CD4-positive, alpha-beta T cell treated with Interleukin-4 for 1 hour (primary cell): ENCODE data around the gene FAM177B.

Experiments used
- DNase-seq, 2 donors: peaks; one replicate each; pipeline ENCODE4 v3.0.0-alpha.2; 2020 to 2022

The FAM177B gene

GRCh38 chr1:222736972-222737371, at the start of gene FAM177B:
Gene FAM177B (plus strand): TSS chr1:222737202. CDS start chr1:222746546, 9,344 bp downstream.
- DNase-seq = no peak

- no peak for DNase-seq
Observed at GRCh38 chr1:222691016-222691415, 46.0 kb upstream of the FAM177B start.

- DNase-seq = no peak
Observed at GRCh38 chr1:222694927-222695326, 42.1 kb upstream of the FAM177B start.

GRCh38 chr1:222696741-222697140, 40.3 kb upstream of the FAM177B start:
- DNase-seq = no peak

- DNase-seq = no peak
Observed at GRCh38 chr1:222697203-222697602, 39.8 kb upstream of the FAM177B start.

- DNase-seq = no peak
Observed at GRCh38 chr1:222697826-222698225, 39.2 kb upstream of the FAM177B start.

- DNase-seq = no peak
Observed at GRCh38 chr1:222702210-222702609, 34.8 kb upstream of the FAM177B start.

- DNase-seq = no peak
Observed at GRCh38 chr1:222704260-222704659, 32.7 kb upstream of the FAM177B start.

- no peak for DNase-seq
Observed at GRCh38 chr1:222706815-222707214, 30.2 kb upstream of the FAM177B start.

GRCh38 chr1:222709700-222710153, 27.3 kb upstream of the FAM177B start:
- DNase-seq = no peak

GRCh38 chr1:222711319-222712252, 25.4 kb upstream of the FAM177B start:
- peak; percentile 52 to 74 for DNase-seq

- peak; percentile 91 to 94 for DNase-seq
Observed at GRCh38 chr1:222712253-222713090, 24.5 kb upstream of the FAM177B start, which contains the start of the genes AIDA and BROX. Gene AIDA (minus strand): TSS chr1:222712491. CDS start chr1:222712317, 174 bp downstream. Gene BROX (plus strand): TSS chr1:222712564. CDS start chr1:222715700, 3,136 bp downstream.

GRCh38 chr1:222713091-222713961, 23.7 kb upstream of the FAM177B start:
- DNase-seq = peak; percentile 95 to 96

- no peak for DNase-seq
Observed at GRCh38 chr1:222716393-222716792, 20.6 kb upstream of the FAM177B start.

GRCh38 chr1:222728746-222729145, 8.3 kb upstream of the FAM177B start:
- DNase-seq = no peak

- no peak for DNase-seq
Observed at GRCh38 chr1:222730866-222731265, 6.1 kb upstream of the FAM177B start.

- DNase-seq = no peak
Observed at GRCh38 chr1:222732216-222733159, 4.5 kb upstream of the FAM177B start.

- DNase-seq = no peak
Observed at GRCh38 chr1:222734740-222735139, 2.3 kb upstream of the FAM177B start.

GRCh38 chr1:222736470-222736869, 532 bp upstream of the FAM177B start:
- no peak for DNase-seq

- DNase-seq = no peak
Observed at GRCh38 chr1:222739465-222739864, 2.5 kb downstream of the FAM177B start.

GRCh38 chr1:222739929-222740328, 2.9 kb downstream of the FAM177B start:
- no peak for DNase-seq
